Glutamatergic neuron (in vitro differentiated cells): ENCODE measurements around the gene NFRKB. TPM values are rescaled to one million over a fixed set of nuclear protein-coding genes. Genes with fewer than 3 reads are reported as not detected.
"Not testable (repeated sequence)": the region's sequence is repeated elsewhere in the genome, so short reads cannot be mapped to it uniquely, and the experiment has no call there.

Experiments
- DNase-seq: peaks from one replicate; pipeline ENCODE4 v3.0.0; 2022
- H3K27ac Mint-ChIP-seq: one replicate; pipeline ENCODE4 v1.8.0; 2020; ENCODE audit warnings: mild to moderate bottlenecking, mixed read lengths, inconsistent platforms; ENCODE audit not compliant: unreplicated experiment
- H3K27me3 Mint-ChIP-seq: one replicate; pipeline ENCODE4 v1.8.0; 2020; ENCODE audit warnings: mild to moderate bottlenecking, moderate library complexity, mixed read lengths, inconsistent platforms; ENCODE audit not compliant: unreplicated experiment
- H3K36me3 Mint-ChIP-seq: one replicate; pipeline ENCODE4 v1.8.0; 2020; ENCODE audit warnings: mild to moderate bottlenecking, mixed read lengths, inconsistent platforms; ENCODE audit not compliant: unreplicated experiment
- H3K4me1 Mint-ChIP-seq: one replicate; pipeline ENCODE4 v1.8.0; 2020; ENCODE audit warnings: mild to moderate bottlenecking, low read depth, mixed read lengths, inconsistent platforms; ENCODE audit not compliant: unreplicated experiment
- H3K4me3 Mint-ChIP-seq: one replicate; pipeline ENCODE4 v1.8.0; 2020; ENCODE audit warnings: mild to moderate bottlenecking, mixed read lengths, inconsistent platforms; ENCODE audit not compliant: unreplicated experiment
- H3K9me3 Mint-ChIP-seq: one replicate; pipeline ENCODE4 v1.8.0; 2020; ENCODE audit warnings: mild to moderate bottlenecking, moderate library complexity, mixed read lengths, inconsistent platforms; ENCODE audit not compliant: unreplicated experiment
- CTCF ChIP-seq: fragments of 200-600 bp; sonication (generic); IDR thresholded peaks from one replicate; pipeline ENCODE4 v1.5.0; 2021; ENCODE audit not compliant: partially characterized antibody, unreplicated experiment
- total RNA-seq: library from RNA; stranded (reverse); fragmentation: NEBNext Ultra II Directional; extraction: Animal tissue kit (Norgen Biotek cat#: 25700); gene quantifications from one replicate; pipeline ENCODE4 v1.2.1, GENCODE V29; 2021; ENCODE audit not compliant: unreplicated experiment

Gene NFRKB
- total RNA-seq, 1 donor from 2014 or later = 28.8 TPM

GRCh38 chr11:129884581-129884980, 10.8 kb downstream of the NFRKB start:
- H3K4me1 Mint-ChIP-seq = no peaks in the 10 kb centered on the region
- no peak overlapping the region for H3K27ac Mint-ChIP-seq
- no peak for DNase-seq
- H3K9me3 Mint-ChIP-seq = no peaks in the 10 kb centered on the region
- TF ChIP-seq CTCF = no peak
- H3K27me3 Mint-ChIP-seq = no peaks in the 10 kb centered on the region
- H3K4me3 Mint-ChIP-seq = no peak overlapping the region
- H3K36me3 Mint-ChIP-seq = peaks cover 3% of the 10 kb centered on the region

- Mint-ChIP-seq H3K27me3 (no peaks in the 10 kb centered on the region), H3K27ac (no peak overlapping the region), H3K4me3 (no peak overlapping the region), H3K4me1 (no peaks in the 10 kb centered on the region), H3K9me3 (no peaks in the 10 kb centered on the region), H3K36me3 (no peaks in the 10 kb centered on the region)
- peak; percentile 76 for TF ChIP-seq CTCF
- peak; percentile 73 for DNase-seq
Observed at GRCh38 chr11:129881570-129882170, 13.7 kb downstream of the NFRKB start.

GRCh38 chr11:129880311-129880710, 15.1 kb downstream of the NFRKB start:
- Mint-ChIP-seq H3K9me3 (no peaks in the 10 kb centered on the region), H3K27ac (no peak overlapping the region), H3K4me1 (no peaks in the 10 kb centered on the region), H3K36me3 (no peaks in the 10 kb centered on the region), H3K4me3 (no peak overlapping the region), H3K27me3 (no peaks in the 10 kb centered on the region)
- no peak for TF ChIP-seq CTCF
- no peak for DNase-seq

- no peaks in the 10 kb centered on the region for H3K9me3 Mint-ChIP-seq
- no peak for TF ChIP-seq CTCF
- no peaks in the 10 kb centered on the region for H3K27me3 Mint-ChIP-seq
- H3K4me3 Mint-ChIP-seq = no peak overlapping the region
- H3K27ac Mint-ChIP-seq = peak overlapping the region; percentile 1
- H3K4me1 Mint-ChIP-seq = no peaks in the 10 kb centered on the region
- DNase-seq = no peak
- peaks cover 4% of the 10 kb centered on the region for H3K36me3 Mint-ChIP-seq
Observed at GRCh38 chr11:129871914-129872313, 23.5 kb downstream of the NFRKB start.

GRCh38 chr11:129868626-129869025, 26.8 kb downstream of the NFRKB start:
- not testable (repeated sequence) for H3K9me3 Mint-ChIP-seq, DNase-seq, H3K27me3 Mint-ChIP-seq, H3K4me3 Mint-ChIP-seq, H3K27ac Mint-ChIP-seq, H3K36me3 Mint-ChIP-seq, H3K4me1 Mint-ChIP-seq

GRCh38 chr11:129866311-129866710, 29.1 kb downstream of the NFRKB start:
- DNase-seq = no peak
- Mint-ChIP-seq H3K36me3 (no peaks in the 10 kb centered on the region), H3K4me1 (no peaks in the 10 kb centered on the region), H3K9me3 (peaks cover 4% of the 10 kb centered on the region), H3K27ac (no peak overlapping the region), H3K4me3 (no peak overlapping the region), H3K27me3 (peaks cover 2% of the 10 kb centered on the region)
- TF ChIP-seq CTCF = no peak
